Glutamatergic neuron (in vitro differentiated cells): ENCODE measurements around the gene SPA17. TPM values are rescaled to one million over a fixed set of nuclear protein-coding genes. Genes with fewer than 3 reads are reported as not detected.

Experiments
- DNase-seq: peaks from one replicate; pipeline ENCODE4 v3.0.0; 2022
- H3K27ac Mint-ChIP-seq: one replicate; pipeline ENCODE4 v1.8.0; 2020; ENCODE audit warnings: mild to moderate bottlenecking, mixed read lengths, inconsistent platforms; ENCODE audit not compliant: unreplicated experiment
- H3K27me3 Mint-ChIP-seq: one replicate; pipeline ENCODE4 v1.8.0; 2020; ENCODE audit warnings: mild to moderate bottlenecking, moderate library complexity, mixed read lengths, inconsistent platforms; ENCODE audit not compliant: unreplicated experiment
- H3K36me3 Mint-ChIP-seq: one replicate; pipeline ENCODE4 v1.8.0; 2020; ENCODE audit warnings: mild to moderate bottlenecking, mixed read lengths, inconsistent platforms; ENCODE audit not compliant: unreplicated experiment
- H3K4me1 Mint-ChIP-seq: one replicate; pipeline ENCODE4 v1.8.0; 2020; ENCODE audit warnings: mild to moderate bottlenecking, low read depth, mixed read lengths, inconsistent platforms; ENCODE audit not compliant: unreplicated experiment
- H3K4me3 Mint-ChIP-seq: one replicate; pipeline ENCODE4 v1.8.0; 2020; ENCODE audit warnings: mild to moderate bottlenecking, mixed read lengths, inconsistent platforms; ENCODE audit not compliant: unreplicated experiment
- H3K9me3 Mint-ChIP-seq: one replicate; pipeline ENCODE4 v1.8.0; 2020; ENCODE audit warnings: mild to moderate bottlenecking, moderate library complexity, mixed read lengths, inconsistent platforms; ENCODE audit not compliant: unreplicated experiment
- CTCF ChIP-seq: fragments of 200-600 bp; sonication (generic); IDR thresholded peaks from one replicate; pipeline ENCODE4 v1.5.0; 2021; ENCODE audit not compliant: partially characterized antibody, unreplicated experiment
- total RNA-seq: library from RNA; stranded (reverse); fragmentation: NEBNext Ultra II Directional; extraction: Animal tissue kit (Norgen Biotek cat#: 25700); gene quantifications from one replicate; pipeline ENCODE4 v1.2.1, GENCODE V29; 2021; ENCODE audit not compliant: unreplicated experiment

The SPA17 gene
- total RNA-seq, 1 donor from 2014 or later = 4.6 TPM

- Mint-ChIP-seq H3K4me1 (peaks cover 14% of the 10 kb centered on the region), H3K36me3 (no peaks in the 10 kb centered on the region), H3K9me3 (peaks cover 7% of the 10 kb centered on the region), H3K27ac (no peak overlapping the region), H3K4me3 (peak overlapping the region; percentile 83), H3K27me3 (peaks cover 50% of the 10 kb centered on the region)
- DNase-seq = peak; percentile 40
- TF ChIP-seq CTCF = no peak
These were observed 72.3 kb downstream of the SPA17 start for GRCh38 chr11:124745835-124746620.

- Mint-ChIP-seq H3K36me3 (no peaks in the 10 kb centered on the region), H3K4me1 (peaks cover 7% of the 10 kb centered on the region), H3K27ac (no peak overlapping the region), H3K4me3 (peak overlapping the region; percentile 83), H3K9me3 (peaks cover 7% of the 10 kb centered on the region), H3K27me3 (peaks cover 45% of the 10 kb centered on the region)
- DNase-seq = peak; percentile 50
- no peak for TF ChIP-seq CTCF
These were observed 73.0 kb downstream of the SPA17 start for GRCh38 chr11:124746621-124747243.

Other genes with a start within 250 kb of the SPA17 start
- not detected for gene OR8B4, start 249.0 kb upstream of the SPA17 start, total RNA-seq
- not detected for gene OR8B8, start 228.2 kb upstream of the SPA17 start, total RNA-seq
- gene OR8B12, start 130.2 kb upstream of the SPA17 start, total RNA-seq = not detected
- gene OR8A1, start 103.9 kb upstream of the SPA17 start, total RNA-seq = not detected
- not detected for gene PANX3, start 62.5 kb upstream of the SPA17 start, total RNA-seq
- gene TBRG1, start 51.0 kb upstream of the SPA17 start, total RNA-seq = 35.3 TPM
- 4.5 TPM for gene SIAE, start 165 bp upstream of the SPA17 start, total RNA-seq
- 28.9 TPM for gene NRGN, start 66.0 kb downstream of the SPA17 start, total RNA-seq
- not detected for gene VSIG2, start 78.4 kb downstream of the SPA17 start, total RNA-seq
- gene ESAM, start 88.4 kb downstream of the SPA17 start, total RNA-seq = 0.54 TPM
- 22.8 TPM for gene MSANTD2, start 126.5 kb downstream of the SPA17 start, total RNA-seq
- gene ROBO3, start 191.5 kb downstream of the SPA17 start, total RNA-seq = 5.9 TPM
- gene ROBO4, start 224.0 kb downstream of the SPA17 start, total RNA-seq = not detected
- gene HEPN1, start 245.3 kb downstream of the SPA17 start, total RNA-seq = not detected